HG03045 (cell line): ENCODE data around the gene MXRA8.
"Not testable (repeated sequence)": the region's sequence is repeated elsewhere in the genome, so short reads cannot be mapped to it uniquely, and the experiment has no call there.

Experiments
- ATAC-seq: cut with Tn5 transposase; IDR thresholded peaks from one replicate; pipeline ENCODE4 v1.9.1; 2021; ENCODE audit warnings: mild to moderate bottlenecking, moderate library complexity; ENCODE audit not compliant: unreplicated experiment

The MXRA8 gene, protein sequence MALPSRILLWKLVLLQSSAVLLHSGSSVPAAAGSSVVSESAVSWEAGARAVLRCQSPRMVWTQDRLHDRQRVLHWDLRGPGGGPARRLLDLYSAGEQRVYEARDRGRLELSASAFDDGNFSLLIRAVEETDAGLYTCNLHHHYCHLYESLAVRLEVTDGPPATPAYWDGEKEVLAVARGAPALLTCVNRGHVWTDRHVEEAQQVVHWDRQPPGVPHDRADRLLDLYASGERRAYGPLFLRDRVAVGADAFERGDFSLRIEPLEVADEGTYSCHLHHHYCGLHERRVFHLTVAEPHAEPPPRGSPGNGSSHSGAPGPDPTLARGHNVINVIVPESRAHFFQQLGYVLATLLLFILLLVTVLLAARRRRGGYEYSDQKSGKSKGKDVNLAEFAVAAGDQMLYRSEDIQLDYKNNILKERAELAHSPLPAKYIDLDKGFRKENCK

GRCh38 chr1:1358433-1359271, at the start of gene MXRA8:
MXRA8 (minus strand) TSS chr1:1358555; CDS start chr1:1358504, 51 bp downstream.
- ATAC-seq, result no peak

GRCh38 chr1:1407636-1408318, 49.4 kb upstream of the MXRA8 start:
- ATAC-seq, result peak; percentile 19

DNA sequence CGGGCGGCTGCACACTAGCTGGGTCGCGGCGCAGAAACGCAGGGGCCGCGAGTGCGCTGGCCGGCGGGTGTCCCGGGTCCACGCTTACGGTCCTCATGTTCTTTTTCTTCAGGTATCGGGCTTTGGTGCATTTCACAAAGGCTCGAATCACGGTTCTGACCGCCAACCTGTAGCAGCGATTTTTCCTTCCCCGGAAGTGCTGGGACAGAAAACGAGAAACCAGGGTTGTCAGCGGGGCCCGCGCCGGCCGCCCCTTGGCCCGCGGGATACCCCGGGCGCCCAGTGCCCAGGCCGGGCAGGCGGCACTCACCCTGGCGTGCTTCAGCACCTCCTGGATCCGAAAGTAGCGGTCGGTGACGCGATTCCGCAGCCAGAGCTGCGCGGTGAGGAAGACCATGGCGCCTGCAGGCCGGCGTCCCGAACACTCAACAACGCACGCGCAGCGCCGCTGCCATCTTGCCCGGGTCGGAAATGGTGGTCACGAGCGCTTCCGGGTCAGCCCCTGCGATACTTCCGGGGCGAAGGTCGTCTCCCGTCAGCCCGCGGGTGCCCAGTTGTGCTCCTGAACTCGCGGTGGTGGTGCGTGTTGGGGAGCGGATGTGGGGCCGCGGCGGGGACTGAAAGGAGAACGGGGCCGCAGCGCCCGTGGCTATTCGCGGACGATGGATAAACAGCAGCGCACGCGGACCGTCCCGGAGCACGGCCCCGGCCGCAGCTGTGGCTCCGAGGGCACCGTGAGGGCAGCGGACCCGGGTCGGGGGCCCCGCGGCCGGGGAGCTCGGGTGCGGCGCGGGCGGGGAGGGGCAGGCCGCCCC, 48.7 kb upstream of the MXRA8 start, which contains the start of gene MRPL20:
TSS of gene MRPL20 (minus strand) at position 473 of the 815 bp plus-strand sequence. CDS start at position 397, 76 bp downstream.
- peak; percentile 81 for ATAC-seq

GRCh38 chr1:1406101-1406820, 47.9 kb upstream of the MXRA8 start:
- ATAC-seq, result peak; percentile 6

- no peak for ATAC-seq
Observed at GRCh38 chr1:1403653-1404052, 45.3 kb upstream of the MXRA8 start.

DNA sequence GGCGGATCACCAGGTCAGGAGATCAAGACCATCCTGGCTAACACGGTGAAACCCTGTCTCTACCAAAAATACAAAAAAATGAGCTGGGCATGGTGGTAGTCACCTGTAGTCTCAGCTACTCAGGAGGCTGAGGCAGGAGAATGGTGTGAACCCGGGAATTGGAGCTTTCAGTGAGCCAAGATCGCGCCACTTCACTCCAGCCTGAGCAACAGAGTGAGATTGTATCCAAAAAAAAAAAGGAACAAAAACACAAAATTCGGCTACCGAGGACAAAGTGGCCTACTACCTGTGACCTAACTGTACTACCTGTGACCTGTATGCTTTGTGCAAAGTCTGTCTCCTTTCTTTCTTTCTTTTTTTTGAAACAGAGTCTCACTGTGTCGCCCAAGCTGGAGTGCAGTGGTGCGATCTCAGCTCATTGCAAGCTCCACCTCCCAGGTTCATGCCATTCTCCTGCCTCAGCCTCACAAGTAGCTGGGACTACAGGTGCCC, 44.6 kb upstream of the MXRA8 start:
- ATAC-seq, result not testable (repeated sequence)

DNA sequence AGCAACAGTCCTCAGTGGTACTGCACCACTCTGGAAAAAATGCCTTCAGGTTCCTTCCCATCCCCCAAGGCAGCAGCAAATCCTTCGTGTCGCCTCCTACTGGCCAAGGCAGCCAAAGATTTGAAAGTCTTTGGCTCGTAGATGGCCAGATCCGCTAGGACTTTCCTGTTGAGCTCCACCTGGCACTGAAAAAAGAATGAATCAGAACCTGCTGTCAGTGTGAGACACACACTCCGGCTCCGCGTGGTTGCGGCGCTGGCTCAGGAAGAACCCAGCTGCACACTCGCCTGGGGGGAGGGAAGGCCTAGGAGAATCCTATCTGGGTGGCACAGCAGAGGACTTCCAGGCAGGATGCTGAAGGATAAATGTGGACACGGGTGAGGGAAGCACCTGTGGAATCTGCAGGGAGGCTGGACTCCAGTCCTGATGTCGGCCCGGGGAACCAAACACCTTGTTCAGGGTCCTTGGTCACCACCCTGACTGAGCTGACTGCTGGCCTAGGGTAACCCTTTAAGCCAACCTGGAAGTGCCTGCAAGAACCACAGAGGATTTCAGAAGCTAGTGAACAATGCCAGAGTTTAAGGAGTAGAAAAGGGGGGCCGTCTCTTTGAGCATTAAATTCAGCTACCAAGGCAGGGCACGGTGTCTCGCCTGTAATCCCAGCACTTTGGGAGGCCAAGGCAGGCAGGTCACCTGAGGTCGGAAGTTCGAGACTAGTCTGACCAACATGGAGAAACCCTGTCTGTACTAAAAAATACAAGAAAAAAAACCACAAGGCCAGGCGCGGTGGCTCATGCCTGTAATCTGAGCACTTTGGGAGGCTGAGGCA, 43.9 kb upstream of the MXRA8 start:
- ATAC-seq, result no peak

- no peak for ATAC-seq
Observed at GRCh38 chr1:1401457-1402010, 43.2 kb upstream of the MXRA8 start.

- ATAC-seq, result no peak
Observed at GRCh38 chr1:1400576-1401456, 42.5 kb upstream of the MXRA8 start.

GRCh38 chr1:1399872-1400575, 41.7 kb upstream of the MXRA8 start:
- ATAC-seq, result no peak

DNA sequence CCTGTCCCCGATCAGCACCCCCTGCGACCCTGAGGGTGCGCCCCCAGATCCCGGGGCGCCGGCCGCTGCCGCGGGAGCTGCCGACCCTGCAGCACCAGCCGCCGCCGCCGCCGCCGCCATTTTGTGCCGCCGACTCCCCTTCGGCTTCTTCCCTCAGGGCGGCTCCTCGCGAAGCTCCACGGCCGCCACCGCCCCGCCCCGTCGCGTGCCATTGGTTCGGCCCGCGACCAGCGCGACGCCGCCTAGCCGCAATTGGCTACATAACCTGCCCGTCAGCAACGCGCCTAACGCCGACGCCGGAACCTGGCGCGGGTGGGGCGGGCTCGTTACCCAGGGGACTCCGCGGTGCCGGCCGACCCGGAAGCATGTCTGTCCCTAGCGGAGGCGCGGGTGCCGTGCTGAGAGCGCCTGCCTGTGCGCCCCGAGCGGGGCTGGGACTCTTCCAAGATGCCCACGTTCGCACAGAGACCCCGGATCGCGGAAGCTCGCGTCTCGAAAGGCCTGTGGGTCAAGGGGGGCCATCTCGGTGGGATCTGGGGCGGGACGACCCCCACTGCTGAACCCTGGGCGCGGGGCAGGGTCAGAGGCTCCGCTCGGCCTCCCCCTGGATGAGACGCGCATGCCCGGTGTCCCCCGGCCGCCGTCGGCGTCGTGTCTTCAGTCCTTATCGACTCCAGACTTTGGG, 41.0 kb upstream of the MXRA8 start, which contains the start of gene CCNL2:
TSS of gene CCNL2 (minus strand) at position 149 of the 685 bp plus-strand sequence. CDS start at position 120, 29 bp downstream.
- ATAC-seq, result peak; percentile 91

GRCh38 chr1:1398677-1399186, 40.4 kb upstream of the MXRA8 start:
- ATAC-seq, result peak; percentile 3

GRCh38 chr1:1397839-1398523, 39.6 kb upstream of the MXRA8 start:
- ATAC-seq, result no peak

DNA sequence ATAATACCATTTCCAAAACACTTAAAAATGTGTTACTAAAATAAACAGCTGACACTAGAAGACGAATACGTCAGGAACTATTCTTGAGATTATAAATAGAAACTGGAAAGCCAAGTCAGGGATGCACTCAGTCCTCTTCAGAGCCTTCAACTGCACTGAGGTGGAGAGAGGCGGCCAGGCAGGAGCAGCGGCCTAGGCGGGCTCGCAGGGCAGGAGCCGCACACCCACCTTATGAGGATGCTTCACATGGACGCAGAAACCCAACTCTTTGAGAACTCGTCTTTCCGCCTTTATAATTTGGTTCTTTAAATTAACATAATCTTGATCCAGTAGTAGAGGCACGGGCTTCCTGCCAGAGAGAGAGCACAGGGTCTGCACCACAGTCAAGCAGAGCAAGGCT, 36.8 kb upstream of the MXRA8 start:
- ATAC-seq, result no peak

- ATAC-seq, result no peak
Observed at GRCh38 chr1:1394116-1394515, 35.8 kb upstream of the MXRA8 start.
